Islet of Langerhans (tissue), 1 donor: ENCODE measurements around the gene CFL1.

ENCODE experiments used
- FAIRE-seq: peaks from one replicate; lab custom pipeline; 2011; peaks lifted over from hg19 to GRCh38; lab: Jason Lieb, UNC

The CFL1 gene

GRCh38 chr11:65869643-65870306 lies 11.8 kb upstream of the CFL1 start:
- no peak for FAIRE-seq

- no peak for FAIRE-seq
Observed at GRCh38 chr11:65868907-65869306, 10.9 kb upstream of the CFL1 start.

GRCh38 chr11:65868076-65868667 lies 10.2 kb upstream of the CFL1 start:
- FAIRE-seq, result no peak

- no peak for FAIRE-seq
Observed at GRCh38 chr11:65867284-65868071, 9.5 kb upstream of the CFL1 start.

GRCh38 chr11:65866509-65867283 lies 8.7 kb upstream of the CFL1 start:
- FAIRE-seq, result no peak

- no peak for FAIRE-seq
Observed at GRCh38 chr11:65865550-65866172, 7.7 kb upstream of the CFL1 start.

- no peak for FAIRE-seq
Observed at GRCh38 chr11:65864706-65865471, 6.9 kb upstream of the CFL1 start.

- no peak for FAIRE-seq
Observed at GRCh38 chr11:65863889-65864705, 6.1 kb upstream of the CFL1 start.

- no peak for FAIRE-seq
Observed at GRCh38 chr11:65862941-65863888, 5.2 kb upstream of the CFL1 start.

- FAIRE-seq, result no peak
Observed at GRCh38 chr11:65862191-65862735, 4.3 kb upstream of the CFL1 start.

GRCh38 chr11:65861533-65862183 lies 3.7 kb upstream of the CFL1 start:
- no peak for FAIRE-seq

- FAIRE-seq, result no peak
Observed at GRCh38 chr11:65861165-65861505, 3.2 kb upstream of the CFL1 start.

GRCh38 chr11:65860278-65861164 lies 2.5 kb upstream of the CFL1 start, which contains the start of gene MUS81:
Gene MUS81, plus strand, starts transcription at chr11:65860433. Its CDS starts 321 bp downstream, at chr11:65860754.
- no peak for FAIRE-seq

- no peak for FAIRE-seq
Observed at GRCh38 chr11:65859812-65860277, 1.9 kb upstream of the CFL1 start.

GRCh38 chr11:65859095-65859811 lies 1.3 kb upstream of the CFL1 start:
- FAIRE-seq, result no peak

GRCh38 chr11:65858681-65859087 lies 704 bp upstream of the CFL1 start:
- FAIRE-seq, result no peak

- no peak for FAIRE-seq
Observed at GRCh38 chr11:65857500-65857852, 504 bp downstream of the CFL1 start.
